GM20000 (cell line): Measurements from ENCODE around the gene SMARCD2.
A peak's percentile ranks its signal among the peaks of the same experiment; 100 is the strongest.

Source experiments
- DNase-seq: peaks from one replicate; pipeline ENCODE4 v3.0.0; 2012; ENCODE audit warnings: low spot score
- CTCF ChIP-seq: IDR thresholded peaks from 2 replicates; pipeline ENCODE4 v1.5.1; 2012; ENCODE audit warnings: mild to moderate bottlenecking, control low read depth; ENCODE audit errors: extremely low read depth, missing control alignments

SMARCD2 gene

GRCh38 chr17:63837962-63838600, 4.4 kb downstream of the SMARCD2 start:
- DNase-seq: no peak
- TF ChIP-seq CTCF: no peak

- no peak for DNase-seq
Measured at GRCh38 chr17:63837480-63837879, 5.0 kb downstream of the SMARCD2 start.

GRCh38 chr17:63836811-63837210, 5.7 kb downstream of the SMARCD2 start:
- DNase-seq: no peak
- TF ChIP-seq CTCF: no peak

More at GRCh38 chr17:63837480-63837879, 5.0 kb downstream of the SMARCD2 start:
- TF ChIP-seq CTCF: no peak

- TF ChIP-seq CTCF: no peak
- no peak for DNase-seq
Measured at GRCh38 chr17:63835167-63835720, 7.2 kb downstream of the SMARCD2 start.

GRCh38 chr17:63834431-63835166, 7.9 kb downstream of the SMARCD2 start:
- peak; percentile 50 for TF ChIP-seq CTCF
- peak; percentile 68 for DNase-seq

GRCh38 chr17:63833741-63834373, 8.6 kb downstream of the SMARCD2 start:
- DNase-seq: no peak
- no peak for TF ChIP-seq CTCF

- DNase-seq: no peak
Measured at GRCh38 chr17:63833026-63833740, 9.3 kb downstream of the SMARCD2 start.

More at GRCh38 chr17:63833026-63833740, 9.3 kb downstream of the SMARCD2 start:
- no peak for TF ChIP-seq CTCF
